ENCODE measurements around the gene HLA-A.

The HLA-A gene

GRCh38 chr6:29990931-29991330, 48.6 kb downstream of the HLA-A start:
- no peak for DNase-seq

DNA sequence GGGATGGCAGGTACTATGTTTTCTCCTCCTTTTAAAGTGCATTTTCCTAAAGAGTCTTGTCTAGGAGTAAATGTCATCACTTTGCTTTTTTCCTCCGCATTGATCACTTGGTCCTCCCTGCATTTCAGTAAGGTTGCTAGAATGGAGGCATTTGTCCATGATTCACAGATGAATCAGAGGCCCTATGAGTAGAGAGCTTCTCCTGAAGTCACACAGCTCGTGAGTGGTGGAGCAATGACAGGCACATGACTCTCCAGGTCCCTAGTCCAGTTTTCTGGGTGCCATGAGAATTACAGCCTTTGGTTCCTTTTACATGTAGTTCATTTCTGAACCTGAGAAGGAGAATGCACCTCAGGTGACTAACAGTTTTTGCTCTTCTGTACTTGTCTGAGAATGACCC, 50.5 kb downstream of the HLA-A start:
- no peak for DNase-seq

DNA sequence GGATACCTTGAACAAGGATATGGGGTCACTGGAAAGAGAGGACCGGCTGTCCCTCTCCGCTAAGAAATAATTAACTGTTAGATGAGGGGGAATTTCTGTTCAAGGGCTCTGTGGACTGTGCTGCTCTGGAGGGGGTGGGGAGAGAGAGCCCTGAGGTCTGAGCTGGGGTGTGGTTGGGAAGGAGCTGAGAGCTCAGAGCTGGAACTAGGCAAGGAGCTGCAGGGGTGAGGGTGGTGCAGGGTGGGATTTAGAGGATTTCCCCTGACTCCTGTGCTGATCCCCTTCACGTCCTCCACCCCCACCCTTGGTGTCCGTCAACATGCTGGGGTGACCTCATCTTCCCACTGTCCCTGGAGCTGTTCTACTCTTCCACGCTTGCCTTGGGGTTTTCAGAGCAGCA, 52.5 kb downstream of the HLA-A start:
- no peak for DNase-seq

- DNase-seq, result no peak
These were observed 53.0 kb downstream of the HLA-A start for GRCh38 chr6:29995340-29995777.

Data from DMS79 treated with DMSO at 0.1 percent for 48 hours (cell line).